HG03575 (cell line): ENCODE results near the gene PBOV1.

Experiments
- ATAC-seq: cut with Tn5 transposase; IDR thresholded peaks from one replicate; pipeline ENCODE4 v1.9.1; 2021; ENCODE audit not compliant: unreplicated experiment, insufficient number of reproducible peaks, low FRiP score; ENCODE audit errors: extremely low read depth

The PBOV1 gene

DNA sequence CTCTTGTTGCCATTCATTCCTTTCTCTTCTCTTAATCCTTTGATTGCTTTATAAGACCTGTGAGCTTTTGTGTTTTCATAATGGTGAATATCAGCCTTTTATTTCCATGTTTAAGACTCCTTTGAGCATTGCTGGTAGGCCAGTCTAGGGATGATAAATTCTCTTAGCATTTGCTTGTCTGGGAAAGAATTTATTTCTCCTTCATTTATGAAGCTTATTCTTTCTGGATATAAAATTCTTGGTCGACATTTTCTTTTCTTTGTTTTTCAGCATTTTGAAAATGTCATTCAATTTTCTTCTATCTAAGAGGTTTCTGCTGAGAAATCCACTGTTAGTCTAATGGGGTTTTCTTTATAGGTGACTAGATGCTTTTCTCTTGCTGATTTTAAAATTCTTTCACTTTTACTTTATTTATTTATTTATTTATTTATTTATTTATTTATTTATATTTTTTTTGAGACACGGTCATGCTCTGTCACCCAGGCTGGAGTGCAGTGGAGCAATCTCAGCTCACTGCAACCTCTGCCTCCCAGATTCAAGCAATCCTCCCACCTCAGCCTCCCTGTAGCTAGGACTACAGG is 41.5 kb downstream of the PBOV1 start:
- no peak for ATAC-seq

DNA sequence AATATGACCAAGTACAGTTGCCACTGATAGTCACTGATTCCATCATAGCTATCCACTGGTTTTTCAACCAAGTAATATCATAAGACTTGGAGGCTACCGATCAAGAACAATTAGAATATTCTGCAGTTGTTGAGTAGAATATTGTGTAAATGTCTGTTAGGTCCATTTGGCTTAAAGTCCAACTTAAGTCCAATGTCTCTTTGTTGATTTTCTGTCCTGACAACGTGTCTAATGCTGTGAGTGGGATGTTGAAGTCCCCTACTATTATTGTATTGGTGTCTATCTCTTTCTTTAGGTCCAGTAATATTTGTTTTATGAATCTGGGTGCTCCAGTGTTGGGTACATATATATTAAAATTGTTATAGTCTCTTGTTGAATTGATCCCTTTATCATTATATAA is 42.7 kb downstream of the PBOV1 start:
- ATAC-seq = no peak
